A549 (cell line): ENCODE data around the gene ATXN7L1. TPM values are rescaled to one million over a fixed set of nuclear protein-coding genes. Genes with fewer than 3 reads are reported as not detected.
A peak's percentile ranks its signal among the peaks of the same experiment; 100 is the strongest.

ENCODE experiments used
- ATAC-seq, 2 experiments: fragments of 200-7000 bp in 1 of 2; fragments of >200 bp in 1 of 2; cut with Nextera tagmentation in 1 of 2; cut with Tn5 transposase in 1 of 2; 3 replicates each; pipeline versions ENCODE4 v1.8.0 to v1.9.1; 2018 to 2020; ENCODE audit warnings: mild to moderate bottlenecking in 1 of 2, moderate library complexity in 1 of 2
- CTCF ChIA-PET: fragments of 300-600 bp; sonication (Branson Sonifier 250); formaldehyde crosslinking; extraction: SDS; loops from one replicate; lab custom pipeline; 2021; ENCODE audit warnings: antibody characterized with exemption, inconsistent platforms; lab: Yijun Ruan, JAX
- POLR2A ChIA-PET: fragments of 350-600 bp; formaldehyde crosslinking; extraction: SDS; loops from one replicate; lab custom pipeline; 2021; ENCODE audit warnings: antibody characterized with exemption, inconsistent platforms; lab: Yijun Ruan, JAX
- DNase-seq, 2 experiments: peaks; one replicate each; pipeline versions ENCODE4 v3.0.0 to v3.0.0-alpha.2; 2011 to 2016; ENCODE audit warnings: low read depth in 1 of 2, low spot score in 1 of 2
- FAIRE-seq: peaks from 2 replicates; lab custom pipeline; 2011; peaks lifted over from hg19 to GRCh38; lab: Jason Lieb, UNC
- H3K27ac ChIP-seq, 2 experiments: fragments of >200 bp; sonication (Bioruptor Twin); formaldehyde crosslinking; 3 replicates each; pipeline ENCODE4 v1.5.1; 2016 to 2017
- H3K4me1 ChIP-seq: fragments of >200 bp; sonication (Bioruptor Twin); formaldehyde crosslinking; 3 replicates; pipeline ENCODE4 v1.6.1; 2016
- H3K4me2 ChIP-seq: fragments of >200 bp; sonication (Bioruptor Twin); formaldehyde crosslinking; 3 replicates; pipeline ENCODE4 v1.6.1; 2016
- H3K4me3 ChIP-seq: fragments of >200 bp; sonication (Bioruptor Twin); formaldehyde crosslinking; 3 replicates; pipeline ENCODE4 v1.5.1; 2016
- H3K9me3 ChIP-seq: fragments of >200 bp; sonication (Bioruptor Twin); formaldehyde crosslinking; 3 replicates; pipeline ENCODE4 v1.6.1; 2016
- CBX8 ChIP-seq: fragments of 200-600 bp; sonication (generic); IDR thresholded peaks from 2 replicates; pipeline ENCODE4 v1.6.1; 2016
- FOSL2 ChIP-seq, 2 experiments: fragments of 450-650 bp in 1 of 2; fragments of >200 bp in 1 of 2; sonication (Bioruptor Twin) in 1 of 2; formaldehyde crosslinking; IDR thresholded peaks; 2 replicates each; pipeline versions ENCODE4 v1.5.0 to v1.6.1; 2016 to 2020; ENCODE audit warnings: mild to moderate bottlenecking in 1 of 2, moderate library complexity in 1 of 2
- FOXS1 ChIP-seq: fragments of 250-450 bp; sonication (Bioruptor Pico); IDR thresholded peaks from 2 replicates; pipeline ENCODE4 v1.5.0; 2020; ENCODE audit warnings: mild to moderate bottlenecking, moderate library complexity
- HDAC2 ChIP-seq: fragments of 200-600 bp; sonication (generic); IDR thresholded peaks from 2 replicates; pipeline ENCODE4 v1.6.1; 2016
- HOXB5 ChIP-seq: fragments of 250-450 bp; sonication (Bioruptor Pico); IDR thresholded peaks from 2 replicates; pipeline ENCODE4 v1.5.0; 2020; ENCODE audit warnings: mild to moderate bottlenecking, moderate library complexity
- MYC ChIP-seq: IDR thresholded peaks from 2 replicates; pipeline ENCODE4 v1.6.1; 2012; ENCODE audit warnings: mild to moderate bottlenecking, inconsistent platforms, low read length, improper control_type of control experiment, borderline replicate concordance
- NPAS2 ChIP-seq: fragments of 250-450 bp; sonication (Bioruptor Pico); IDR thresholded peaks from 2 replicates; pipeline ENCODE4 v1.8.0; 2022; ENCODE audit warnings: mild to moderate bottlenecking, moderate library complexity, borderline replicate concordance
- SMC3 ChIP-seq: fragments of >200 bp; sonication (Bioruptor Twin); formaldehyde crosslinking; IDR thresholded peaks from 3 replicates; pipeline ENCODE4 v1.6.1; 2018; ENCODE audit warnings: inconsistent platforms
- WGBS: methylation state at CpG from one replicate; pipeline ENCODE4 v1.1.6; 2017; ENCODE audit errors: missing lambda C conversion rate; 5-methylcytosine and 5-hydroxymethylcytosine counted together
- polyA plus RNA-seq, 4 experiments: library from polyadenylated mRNA; depleted of rRNA in 3 of 4; stranded (reverse); fragments of >200 nt; fragmentation: RNase III in 1 of 4; extraction: RNeasy Plus Mini Kit Qiagen cat#74134 plus additional on column Dnase treatment in 1 of 4; gene quantifications; 2 replicates in 3 of 4; 3 replicates in 1 of 4; pipeline ENCODE4 v1.2.3, GENCODE V29; 2011 to 2017
- TF ChIP-seq, protein P1 (sequence below): fragments of 250-450 bp; sonication (Bioruptor Pico); IDR thresholded peaks from 2 replicates; pipeline ENCODE4 v1.5.0; 2021; ENCODE audit warnings: mild to moderate bottlenecking, moderate library complexity, borderline replicate concordance
- TF ChIP-seq, protein P2 (sequence below): fragments of 200-600 bp; sonication (generic); IDR thresholded peaks from 2 replicates; pipeline ENCODE4 v1.6.1; 2016; ENCODE audit warnings: antibody characterized with exemption, mild to moderate bottlenecking, moderate library complexity
- TF ChIP-seq, protein P3 (sequence below): IDR thresholded peaks from 2 replicates; pipeline ENCODE4 v1.6.1; 2012
- TF ChIP-seq, protein P4 (sequence below): fragments of >200 bp; sonication (Bioruptor Twin); formaldehyde crosslinking; IDR thresholded peaks from 3 replicates; pipeline ENCODE4 v1.5.1; 2016
- TF ChIP-seq, protein P5 (sequence below): IDR thresholded peaks from 2 replicates; pipeline ENCODE4 v1.6.1; 2012

The ATXN7L1 gene
- polyA plus RNA-seq, 2 of the 4 experiments (the other 2 are of a cell fraction) = 4.5 to 5.7 TPM

DNA sequence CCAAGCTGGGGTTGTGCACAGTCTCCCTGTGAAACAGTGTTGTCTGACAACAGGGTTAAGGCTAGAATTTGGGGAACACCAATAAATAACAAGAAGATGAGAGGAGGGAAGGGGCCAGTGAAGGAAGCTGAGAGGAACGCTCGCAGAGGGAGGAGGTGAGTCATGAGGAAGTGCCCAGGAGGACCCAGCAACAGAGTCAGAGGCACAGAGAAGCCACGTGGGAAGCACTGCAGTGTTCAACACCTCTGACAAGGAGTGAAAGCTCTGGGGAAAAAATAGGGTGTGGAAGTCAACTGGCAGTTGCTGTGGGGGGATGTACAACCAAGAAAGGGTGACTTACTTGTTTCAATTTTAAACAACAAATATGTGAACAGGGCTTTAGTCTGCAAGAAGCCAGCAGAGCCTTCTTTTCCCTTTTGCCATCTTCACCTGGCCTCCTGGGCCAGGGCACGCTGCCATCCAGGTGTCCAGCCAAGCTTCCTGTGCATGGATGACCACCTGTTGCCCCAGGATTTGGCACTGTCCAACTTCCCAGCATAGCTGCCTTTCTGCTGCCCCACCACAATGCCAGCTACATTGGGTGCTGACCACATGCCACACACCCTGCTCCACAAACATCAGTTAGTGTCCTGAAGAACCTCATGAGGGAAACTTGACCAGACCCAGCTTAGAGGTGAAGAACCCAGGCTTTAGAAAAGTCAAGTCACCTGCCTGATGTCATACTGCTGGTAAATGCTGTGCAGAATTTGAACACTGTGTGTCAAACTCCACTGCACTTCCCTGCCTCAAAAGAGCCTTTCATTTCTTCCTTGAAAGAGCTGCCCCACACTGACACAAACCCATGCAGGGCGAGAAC, 69.6 kb downstream of the ATXN7L1 start (continued):
- TF ChIP-seq, protein P1, sequence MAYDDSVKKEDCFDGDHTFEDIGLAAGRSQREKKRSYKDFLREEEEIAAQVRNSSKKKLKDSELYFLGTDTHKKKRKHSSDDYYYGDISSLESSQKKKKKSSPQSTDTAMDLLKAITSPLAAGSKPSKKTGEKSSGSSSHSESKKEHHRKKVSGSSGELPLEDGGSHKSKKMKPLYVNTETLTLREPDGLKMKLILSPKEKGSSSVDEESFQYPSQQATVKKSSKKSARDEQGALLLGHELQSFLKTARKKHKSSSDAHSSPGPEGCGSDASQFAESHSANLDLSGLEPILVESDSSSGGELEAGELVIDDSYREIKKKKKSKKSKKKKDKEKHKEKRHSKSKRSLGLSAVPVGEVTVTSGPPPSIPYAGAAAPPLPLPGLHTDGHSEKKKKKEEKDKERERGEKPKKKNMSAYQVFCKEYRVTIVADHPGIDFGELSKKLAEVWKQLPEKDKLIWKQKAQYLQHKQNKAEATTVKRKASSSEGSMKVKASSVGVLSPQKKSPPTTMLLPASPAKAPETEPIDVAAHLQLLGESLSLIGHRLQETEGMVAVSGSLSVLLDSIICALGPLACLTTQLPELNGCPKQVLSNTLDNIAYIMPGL (CRISPR knock-in tag) = no peak
- TF ChIP-seq FOSL2 (IDR thresholded peaks at IDR 0.05) (no peak), FOSL2 (CRISPR knock-in tag; IDR thresholded peaks at IDR 0.05) (peak; percentile 15; the same call in 1 of the 2 replicates), FOXS1 (CRISPR knock-in tag) (no peak), NPAS2 (CRISPR knock-in tag) (no peak), HOXB5 (no peak), SMC3 (no peak), MYC (0 out of 2 replicates have a peak, but pooled peaks have one; percentile 20), HDAC2 (no peak), CBX8 (no peak)
- TF ChIP-seq, protein P2, sequence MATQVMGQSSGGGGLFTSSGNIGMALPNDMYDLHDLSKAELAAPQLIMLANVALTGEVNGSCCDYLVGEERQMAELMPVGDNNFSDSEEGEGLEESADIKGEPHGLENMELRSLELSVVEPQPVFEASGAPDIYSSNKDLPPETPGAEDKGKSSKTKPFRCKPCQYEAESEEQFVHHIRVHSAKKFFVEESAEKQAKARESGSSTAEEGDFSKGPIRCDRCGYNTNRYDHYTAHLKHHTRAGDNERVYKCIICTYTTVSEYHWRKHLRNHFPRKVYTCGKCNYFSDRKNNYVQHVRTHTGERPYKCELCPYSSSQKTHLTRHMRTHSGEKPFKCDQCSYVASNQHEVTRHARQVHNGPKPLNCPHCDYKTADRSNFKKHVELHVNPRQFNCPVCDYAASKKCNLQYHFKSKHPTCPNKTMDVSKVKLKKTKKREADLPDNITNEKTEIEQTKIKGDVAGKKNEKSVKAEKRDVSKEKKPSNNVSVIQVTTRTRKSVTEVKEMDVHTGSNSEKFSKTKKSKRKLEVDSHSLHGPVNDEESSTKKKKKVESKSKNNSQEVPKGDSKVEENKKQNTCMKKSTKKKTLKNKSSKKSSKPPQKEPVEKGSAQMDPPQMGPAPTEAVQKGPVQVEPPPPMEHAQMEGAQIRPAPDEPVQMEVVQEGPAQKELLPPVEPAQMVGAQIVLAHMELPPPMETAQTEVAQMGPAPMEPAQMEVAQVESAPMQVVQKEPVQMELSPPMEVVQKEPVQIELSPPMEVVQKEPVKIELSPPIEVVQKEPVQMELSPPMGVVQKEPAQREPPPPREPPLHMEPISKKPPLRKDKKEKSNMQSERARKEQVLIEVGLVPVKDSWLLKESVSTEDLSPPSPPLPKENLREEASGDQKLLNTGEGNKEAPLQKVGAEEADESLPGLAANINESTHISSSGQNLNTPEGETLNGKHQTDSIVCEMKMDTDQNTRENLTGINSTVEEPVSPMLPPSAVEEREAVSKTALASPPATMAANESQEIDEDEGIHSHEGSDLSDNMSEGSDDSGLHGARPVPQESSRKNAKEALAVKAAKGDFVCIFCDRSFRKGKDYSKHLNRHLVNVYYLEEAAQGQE = no peak
- TF ChIP-seq, protein P3, sequence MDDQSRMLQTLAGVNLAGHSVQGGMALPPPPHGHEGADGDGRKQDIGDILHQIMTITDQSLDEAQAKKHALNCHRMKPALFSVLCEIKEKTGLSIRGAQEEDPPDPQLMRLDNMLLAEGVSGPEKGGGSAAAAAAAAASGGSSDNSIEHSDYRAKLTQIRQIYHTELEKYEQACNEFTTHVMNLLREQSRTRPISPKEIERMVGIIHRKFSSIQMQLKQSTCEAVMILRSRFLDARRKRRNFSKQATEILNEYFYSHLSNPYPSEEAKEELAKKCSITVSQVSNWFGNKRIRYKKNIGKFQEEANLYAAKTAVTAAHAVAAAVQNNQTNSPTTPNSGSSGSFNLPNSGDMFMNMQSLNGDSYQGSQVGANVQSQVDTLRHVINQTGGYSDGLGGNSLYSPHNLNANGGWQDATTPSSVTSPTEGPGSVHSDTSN = no peak
- TF ChIP-seq, protein P4, sequence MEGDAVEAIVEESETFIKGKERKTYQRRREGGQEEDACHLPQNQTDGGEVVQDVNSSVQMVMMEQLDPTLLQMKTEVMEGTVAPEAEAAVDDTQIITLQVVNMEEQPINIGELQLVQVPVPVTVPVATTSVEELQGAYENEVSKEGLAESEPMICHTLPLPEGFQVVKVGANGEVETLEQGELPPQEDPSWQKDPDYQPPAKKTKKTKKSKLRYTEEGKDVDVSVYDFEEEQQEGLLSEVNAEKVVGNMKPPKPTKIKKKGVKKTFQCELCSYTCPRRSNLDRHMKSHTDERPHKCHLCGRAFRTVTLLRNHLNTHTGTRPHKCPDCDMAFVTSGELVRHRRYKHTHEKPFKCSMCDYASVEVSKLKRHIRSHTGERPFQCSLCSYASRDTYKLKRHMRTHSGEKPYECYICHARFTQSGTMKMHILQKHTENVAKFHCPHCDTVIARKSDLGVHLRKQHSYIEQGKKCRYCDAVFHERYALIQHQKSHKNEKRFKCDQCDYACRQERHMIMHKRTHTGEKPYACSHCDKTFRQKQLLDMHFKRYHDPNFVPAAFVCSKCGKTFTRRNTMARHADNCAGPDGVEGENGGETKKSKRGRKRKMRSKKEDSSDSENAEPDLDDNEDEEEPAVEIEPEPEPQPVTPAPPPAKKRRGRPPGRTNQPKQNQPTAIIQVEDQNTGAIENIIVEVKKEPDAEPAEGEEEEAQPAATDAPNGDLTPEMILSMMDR = no peak
- TF ChIP-seq, all 56 proteins: peak for 3

DNA sequence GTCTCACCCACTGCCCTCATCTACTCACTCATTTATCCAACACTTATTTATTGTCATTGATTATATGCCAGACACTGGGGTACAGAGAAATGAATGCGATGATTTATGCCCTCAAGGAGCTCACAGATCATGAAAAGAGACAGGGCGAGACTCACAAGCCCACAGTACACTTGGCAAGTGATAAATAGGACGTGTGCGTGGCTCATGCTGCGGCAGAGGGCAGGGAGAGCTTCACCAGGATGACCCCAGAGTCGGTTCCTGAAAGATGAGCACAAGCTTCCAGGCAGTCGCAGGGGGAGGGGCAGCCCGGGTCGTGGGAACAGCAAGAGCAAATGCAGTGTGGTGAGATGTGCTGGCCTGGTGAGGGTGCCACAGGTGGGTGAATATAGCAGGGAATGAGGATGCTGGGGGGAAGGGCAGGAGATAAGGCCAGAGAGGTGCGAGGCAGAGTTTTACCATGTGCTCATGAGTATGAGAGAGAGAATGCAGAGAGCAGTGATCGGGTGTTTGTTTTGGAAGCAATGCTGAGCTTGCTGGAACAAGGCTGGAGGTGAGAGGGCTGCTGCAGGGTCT, 70.9 kb downstream of the ATXN7L1 start:
- no peak for ATAC-seq
- POLR2A ChIA-PET = no interaction called here
- WGBS = 82% methylated on average over 11 of the region's 11 CpGs
- Histone ChIP-seq H3K4me2 (0 out of 3 replicates have a peak overlapping the region, but pooled peaks have one; percentile 5), H3K9me3 (no peaks in the 10 kb centered on the region), H3K4me3 (no peak overlapping the region), H3K27ac (0 out of 6 replicates have a peak overlapping the region, but pooled peaks of 1 of the 2 experiments have one; percentile 23), H3K4me1 (peaks cover 29% of the 10 kb centered on the region)
- TF ChIP-seq, protein P5, sequence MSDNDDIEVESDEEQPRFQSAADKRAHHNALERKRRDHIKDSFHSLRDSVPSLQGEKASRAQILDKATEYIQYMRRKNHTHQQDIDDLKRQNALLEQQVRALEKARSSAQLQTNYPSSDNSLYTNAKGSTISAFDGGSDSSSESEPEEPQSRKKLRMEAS = 0 out of 2 replicates have a peak, but pooled peaks have one; percentile 29
- no peak for TF ChIP-seq CBX8
- FAIRE-seq = no peak
- CTCF ChIA-PET = interaction anchor here (0.6 to 2.2 kb wide), 4 partner anchors 9 to 153 kb away, joined by 3 to 11 read pairs (median 3); no protein-coding TSS in a partner anchor
- no peak for DNase-seq
